Peyer's patch (tissue), 4 donors: Measurements from ENCODE around the gene HNRNPL.

Source experiments
- POLR2A ChIP-seq, 2 donors: fragments of 450-650 bp; IDR thresholded peaks; one replicate each; pipeline ENCODE4 v1.5.1; 2017; ENCODE audit warnings: antibody characterized with exemption in 2 of 2, mild to moderate bottlenecking in 2 of 2, moderate library complexity in 2 of 2
- TF ChIP-seq, protein P1 (sequence below), 6 experiments: fragments of 450-650 bp in 4 of 6; fragments of 200-600 bp in 2 of 6; sonication (generic) in 1 of 6; IDR thresholded peaks; one replicate each; pipeline ENCODE4 v1.5.1; 2017 to 2019; ENCODE audit warnings: antibody characterized with exemption in 6 of 6, mild to moderate bottlenecking in 3 of 6, moderate library complexity in 1 of 6

DNA sequence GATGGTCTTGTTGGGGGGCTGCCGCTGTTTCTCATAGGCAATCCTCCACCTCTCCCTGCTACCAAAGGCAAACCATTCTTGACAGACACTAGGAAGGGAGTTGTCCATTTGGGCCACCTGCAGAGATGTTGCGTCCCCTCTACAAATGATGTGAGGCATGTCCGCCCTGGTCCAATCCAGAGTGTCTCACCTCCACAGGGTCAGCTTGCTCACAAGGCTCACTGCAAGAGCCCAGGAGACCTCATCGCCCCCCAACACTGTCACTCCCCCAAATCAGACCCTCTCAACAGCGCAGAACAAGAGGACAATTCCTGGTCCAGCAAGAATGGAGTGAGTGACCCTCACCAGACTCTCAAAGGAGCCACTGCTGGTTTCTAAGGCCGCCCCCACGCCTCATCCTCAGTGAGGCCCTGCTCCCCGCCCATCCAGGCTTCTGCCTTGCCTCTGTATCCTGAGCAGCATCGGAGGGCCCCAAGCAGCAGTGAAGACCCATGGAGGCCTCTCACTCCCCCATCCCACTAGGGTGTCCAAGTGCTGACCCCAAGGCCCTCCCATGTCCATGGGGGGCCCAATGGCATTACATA, 6.5 kb downstream of the HNRNPL start:
- TF ChIP-seq, protein P1, sequence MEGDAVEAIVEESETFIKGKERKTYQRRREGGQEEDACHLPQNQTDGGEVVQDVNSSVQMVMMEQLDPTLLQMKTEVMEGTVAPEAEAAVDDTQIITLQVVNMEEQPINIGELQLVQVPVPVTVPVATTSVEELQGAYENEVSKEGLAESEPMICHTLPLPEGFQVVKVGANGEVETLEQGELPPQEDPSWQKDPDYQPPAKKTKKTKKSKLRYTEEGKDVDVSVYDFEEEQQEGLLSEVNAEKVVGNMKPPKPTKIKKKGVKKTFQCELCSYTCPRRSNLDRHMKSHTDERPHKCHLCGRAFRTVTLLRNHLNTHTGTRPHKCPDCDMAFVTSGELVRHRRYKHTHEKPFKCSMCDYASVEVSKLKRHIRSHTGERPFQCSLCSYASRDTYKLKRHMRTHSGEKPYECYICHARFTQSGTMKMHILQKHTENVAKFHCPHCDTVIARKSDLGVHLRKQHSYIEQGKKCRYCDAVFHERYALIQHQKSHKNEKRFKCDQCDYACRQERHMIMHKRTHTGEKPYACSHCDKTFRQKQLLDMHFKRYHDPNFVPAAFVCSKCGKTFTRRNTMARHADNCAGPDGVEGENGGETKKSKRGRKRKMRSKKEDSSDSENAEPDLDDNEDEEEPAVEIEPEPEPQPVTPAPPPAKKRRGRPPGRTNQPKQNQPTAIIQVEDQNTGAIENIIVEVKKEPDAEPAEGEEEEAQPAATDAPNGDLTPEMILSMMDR (IDR thresholded peaks at IDR 0.05) = no peak
- TF ChIP-seq POLR2A (IDR thresholded peaks at IDR 0.05) = no peak
